NB4 (cell line): Measurements from ENCODE around the gene ODF4.

Source experiments
- CTCF ChIP-seq: IDR thresholded peaks from one replicate; pipeline ENCODE4 v1.5.1; 2012; ENCODE audit warnings: low read depth, low read length
- MAX ChIP-seq: IDR thresholded peaks from 2 replicates; pipeline ENCODE4 v1.6.1; 2011; ENCODE audit warnings: low read depth, low read length
- POLR2A ChIP-seq: IDR thresholded peaks from 2 replicates; pipeline ENCODE4 v1.6.1; 2011; ENCODE audit warnings: mild to moderate bottlenecking; ENCODE audit not compliant: insufficient read length; ENCODE audit errors: extremely low read depth

- TF ChIP-seq POLR2A (no peak), CTCF (no peak), MAX (no peak)
Observed at GRCh38 chr17:8310601-8311123, 29.0 kb upstream of the ODF4 start.
